HL-60 (cell line): ENCODE data around the gene IGSF9B.

Source experiments
- DNase-seq, 2 experiments: peaks; one replicate each; pipeline ENCODE4 v3.0.0-alpha.2; 2010 to 2020; ENCODE audit warnings: low read depth in 1 of 2, low spot score in 1 of 2
- H3K27ac ChIP-seq: fragments of 250-450 bp; sonication (Bioruptor Pico); replicated peaks from 2 replicates; pipeline ENCODE4 v1.5.1; 2020; ENCODE audit warnings: mild to moderate bottlenecking, moderate library complexity
- H3K27me3 ChIP-seq: fragments of 250-450 bp; sonication (Bioruptor Pico); 2 replicates; pipeline ENCODE4 v1.5.1; 2021; ENCODE audit warnings: mild to moderate bottlenecking, moderate library complexity; ENCODE audit not compliant: insufficient read depth, poor library complexity, severe bottlenecking
- H3K4me3 ChIP-seq: replicated peaks from 2 replicates; pipeline ENCODE4 v1.5.1; 2011; ENCODE audit warnings: mild to moderate bottlenecking, control low read depth, low read length; ENCODE audit not compliant: insufficient read depth
- CTCF ChIP-seq: IDR thresholded peaks from one replicate; pipeline ENCODE4 v1.5.1; 2011; ENCODE audit warnings: low read length, control low read depth, inconsistent platforms; ENCODE audit not compliant: insufficient read depth
- GABPA ChIP-seq: IDR thresholded peaks from 2 replicates; pipeline ENCODE4 v1.6.1; 2012; ENCODE audit warnings: low read depth
- POLR2AphosphoS5 ChIP-seq: IDR thresholded peaks from 2 replicates; pipeline ENCODE4 v1.6.1; 2012; ENCODE audit warnings: low read depth
- REST ChIP-seq: IDR thresholded peaks from 2 replicates; pipeline ENCODE4 v1.6.1; 2012; ENCODE audit warnings: low read depth; ENCODE audit not compliant: insufficient replicate concordance
- SPI1 ChIP-seq: IDR thresholded peaks from 2 replicates; pipeline ENCODE4 v1.6.1; 2012; ENCODE audit warnings: low read depth, mild to moderate bottlenecking, borderline replicate concordance

IGSF9B gene

GRCh38 chr11:133949129-133949528, 7.6 kb downstream of the IGSF9B start:
- no peak overlapping the region for H3K4me3 ChIP-seq
- DNase-seq: no peak
- H3K27me3 ChIP-seq: peaks cover 3% of the 10 kb centered on the region
- no peak overlapping the region for H3K27ac ChIP-seq
- no peak for TF ChIP-seq GABPA
- no peak for TF ChIP-seq SPI1
- no peak for TF ChIP-seq POLR2AphosphoS5
- no peak for TF ChIP-seq REST

- Histone ChIP-seq H3K27ac (no peak overlapping the region), H3K4me3 (no peak overlapping the region), H3K27me3 (no peaks in the 10 kb centered on the region)
- TF ChIP-seq POLR2AphosphoS5 (no peak), GABPA (no peak), REST (no peak), SPI1 (no peak), CTCF (no peak)
- no peak for DNase-seq
Measured at GRCh38 chr11:133948711-133949110, 8.1 kb downstream of the IGSF9B start.

GRCh38 chr11:133947321-133947756, 9.4 kb downstream of the IGSF9B start:
- Histone ChIP-seq H3K27me3 (no peaks in the 10 kb centered on the region), H3K4me3 (no peak overlapping the region), H3K27ac (no peak overlapping the region)
- TF ChIP-seq REST (peak; percentile 93), CTCF (no peak), GABPA (no peak), POLR2AphosphoS5 (no peak), SPI1 (no peak)
- no peak for DNase-seq
